K562 (cell line): ENCODE data around the gene TMEM69. TPM values are rescaled to one million over a fixed set of nuclear protein-coding genes. Genes with fewer than 3 reads are reported as not detected.
A peak's percentile ranks its signal among the peaks of the same experiment; 100 is the strongest.

Experiments used
- CBFA2T3 ChIP-seq: fragments of 450-650 bp; IDR thresholded peaks from 2 replicates; pipeline ENCODE4 v1.6.1; 2017
- DIDO1 ChIP-seq: fragments of 450-650 bp; IDR thresholded peaks from 2 replicates; pipeline ENCODE4 v1.6.1; 2016; ENCODE audit warnings: low read depth, missing biosample characterization, missing genetic modification characterization
- NELFE ChIP-seq: IDR thresholded peaks from 2 replicates; pipeline ENCODE4 v1.6.1; 2011; ENCODE audit warnings: mild to moderate bottlenecking; ENCODE audit not compliant: insufficient read depth, insufficient read length
- SRSF7 ChIP-seq: fragments of 200-400 bp; formaldehyde crosslinking; optimal IDR thresholded peaks from 2 replicates; pipeline ENCODE3; 2017; ENCODE audit warnings: mild to moderate bottlenecking, low read depth, low read length
- TAF9B ChIP-seq: fragments of 450-650 bp; IDR thresholded peaks from 2 replicates; pipeline ENCODE4 v1.6.1; 2018; ENCODE audit warnings: mild to moderate bottlenecking; ENCODE audit not compliant: partially characterized antibody
- TCF7 ChIP-seq: sonication (generic); IDR thresholded peaks from 2 replicates; pipeline ENCODE4 v1.6.1; 2016; ENCODE audit warnings: antibody characterized with exemption, borderline replicate concordance
- TRIM24 ChIP-seq, 2 experiments: fragments of 450-650 bp; IDR thresholded peaks; 2 replicates each; pipeline ENCODE4 v1.6.1; 2016
- ZBTB8A ChIP-seq: fragments of 450-650 bp; IDR thresholded peaks from 2 replicates; pipeline ENCODE4 v1.6.1; 2018; ENCODE audit warnings: mild to moderate bottlenecking, moderate library complexity; ENCODE audit not compliant: partially characterized antibody
- ZC3H11A ChIP-seq: IDR thresholded peaks from 2 replicates; pipeline ENCODE4 v1.6.1; 2012; ENCODE audit warnings: low read depth, low read length, improper control_type of control experiment
- ZFP30 ChIP-seq: fragments of 250-450 bp; sonication (Bioruptor Pico); IDR thresholded peaks from 2 replicates; pipeline ENCODE4 v1.8.0; 2022; ENCODE audit warnings: moderate library complexity, mild to moderate bottlenecking, inconsistent platforms, borderline replicate concordance
- ZNF445 ChIP-seq: fragments of 250-450 bp; sonication (Bioruptor Pico); IDR thresholded peaks from 2 replicates; pipeline ENCODE4 v1.4.0; 2020; ENCODE audit warnings: low read depth, mild to moderate bottlenecking, moderate library complexity
- polyA plus RNA-seq, 8 experiments: library from polyadenylated mRNA; depleted of rRNA in 4 of 8; stranded (reverse) in 5 of 8; unstranded in 3 of 8; fragments of >200 nt; fragmentation: Nextera tagmentation in 2 of 8; fragmentation: Illumina TruSeq in 1 of 8; extraction: Ambion mirVana in 2 of 8; extraction: Trizol in 1 of 8; gene quantifications; 2 replicates each; pipeline versions ENCODE4 v1.2.1 to v1.2.3, GENCODE V29; 2011 to 2014; ENCODE audit warnings: inconsistent platforms in 1 of 8, missing spikeins in 1 of 8
- total RNA-seq, 7 experiments: library from RNA; depleted of rRNA in 6 of 7; stranded (reverse); fragments of >200 nt in 6 of 7; fragmentation: Illumina TruSeq in 2 of 7; extraction: Trizol in 2 of 7; gene quantifications; 2 replicates each; pipeline versions ENCODE4 v1.2.1 to v1.2.3, GENCODE V29; 2011 to 2021; ENCODE audit warnings: low replicate concordance in 1 of 7
- TF ChIP-seq, protein P1 (sequence below): sonication (generic); formaldehyde crosslinking; IDR thresholded peaks from 2 replicates; pipeline ENCODE4 v1.4.0; 2020; ENCODE audit warnings: mild to moderate bottlenecking, missing genetic modification reagents
- TF ChIP-seq, protein P2 (sequence below): sonication (generic); formaldehyde crosslinking; IDR thresholded peaks from 2 replicates; pipeline ENCODE4 v1.8.0; 2022; ENCODE audit warnings: mild to moderate bottlenecking, missing genetic modification reagents
- TF ChIP-seq, protein P3 (sequence below): fragments of 250-450 bp; sonication (Bioruptor Pico); IDR thresholded peaks from 2 replicates; pipeline ENCODE4 v1.5.0; 2021
- TF ChIP-seq, protein P4 (sequence below), 2 experiments: fragments of 450-650 bp; IDR thresholded peaks; 2 replicates each; pipeline ENCODE4 v1.6.1; 2016; ENCODE audit warnings: mild to moderate bottlenecking in 2 of 2, borderline replicate concordance in 1 of 2, low read depth in 1 of 2, moderate library complexity in 1 of 2

The TMEM69 gene
- total and polyA plus RNA-seq, 9 of the 15 experiments (the other 6 are each of a cell fraction or from before 2014, with no cell fraction given) = 47.3 to 248 (median 103) TPM

DNA sequence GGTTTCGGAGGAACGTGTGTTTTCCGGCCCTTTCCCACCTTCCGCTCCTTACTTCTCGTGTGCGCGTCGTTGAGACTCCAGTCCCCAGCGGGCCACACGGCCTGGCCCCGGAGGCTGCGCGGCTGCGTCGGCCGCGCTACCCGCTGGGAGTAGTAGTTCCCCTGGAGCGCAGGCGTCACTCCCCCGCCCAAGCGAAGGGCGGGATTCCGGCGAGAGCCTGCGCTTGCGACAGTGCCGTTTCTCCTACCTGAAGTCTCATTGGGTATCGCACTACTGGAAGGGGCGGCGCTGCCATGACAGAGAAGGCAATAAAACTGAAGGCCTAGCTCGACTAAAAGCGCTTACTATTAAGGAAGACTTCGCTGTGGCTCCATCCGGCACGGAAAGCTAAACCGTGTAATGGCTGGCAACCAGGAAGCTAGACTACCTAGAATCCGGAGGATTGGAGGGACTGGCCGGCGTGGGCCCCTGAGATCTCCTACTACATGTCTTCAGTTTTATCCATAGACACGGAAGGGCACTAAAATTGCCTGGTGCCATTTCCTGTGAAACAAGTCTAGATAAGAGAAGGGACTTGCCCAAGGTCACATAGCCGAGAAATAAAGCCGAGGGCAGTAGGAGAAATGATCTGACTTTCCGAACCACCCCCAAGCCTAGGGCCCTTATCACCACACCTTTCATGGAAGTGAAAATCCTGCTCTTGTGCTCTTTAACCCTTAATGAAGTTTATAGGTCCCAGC lies 797 bp upstream of the TMEM69 start (continued):
- TF ChIP-seq, protein P1, sequence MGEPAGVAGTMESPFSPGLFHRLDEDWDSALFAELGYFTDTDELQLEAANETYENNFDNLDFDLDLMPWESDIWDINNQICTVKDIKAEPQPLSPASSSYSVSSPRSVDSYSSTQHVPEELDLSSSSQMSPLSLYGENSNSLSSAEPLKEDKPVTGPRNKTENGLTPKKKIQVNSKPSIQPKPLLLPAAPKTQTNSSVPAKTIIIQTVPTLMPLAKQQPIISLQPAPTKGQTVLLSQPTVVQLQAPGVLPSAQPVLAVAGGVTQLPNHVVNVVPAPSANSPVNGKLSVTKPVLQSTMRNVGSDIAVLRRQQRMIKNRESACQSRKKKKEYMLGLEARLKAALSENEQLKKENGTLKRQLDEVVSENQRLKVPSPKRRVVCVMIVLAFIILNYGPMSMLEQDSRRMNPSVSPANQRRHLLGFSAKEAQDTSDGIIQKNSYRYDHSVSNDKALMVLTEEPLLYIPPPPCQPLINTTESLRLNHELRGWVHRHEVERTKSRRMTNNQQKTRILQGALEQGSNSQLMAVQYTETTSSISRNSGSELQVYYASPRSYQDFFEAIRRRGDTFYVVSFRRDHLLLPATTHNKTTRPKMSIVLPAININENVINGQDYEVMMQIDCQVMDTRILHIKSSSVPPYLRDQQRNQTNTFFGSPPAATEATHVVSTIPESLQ (CRISPR knock-in tag) = peak; percentile 86
- TF ChIP-seq ZC3H11A (no peak), TCF7 (no peak), NELFE (no peak), TAF9B (peak; percentile 70), SRSF7 (no peak), ZFP30 (CRISPR knock-in tag) (no peak), DIDO1 (tag) (no peak; the same call in 1 of the 2 replicates), TRIM24 (IDR thresholded peaks at IDR 0.05) (no peak), ZNF445 (no peak), CBFA2T3 (no peak), ZBTB8A (no peak)
- TF ChIP-seq, protein P2, sequence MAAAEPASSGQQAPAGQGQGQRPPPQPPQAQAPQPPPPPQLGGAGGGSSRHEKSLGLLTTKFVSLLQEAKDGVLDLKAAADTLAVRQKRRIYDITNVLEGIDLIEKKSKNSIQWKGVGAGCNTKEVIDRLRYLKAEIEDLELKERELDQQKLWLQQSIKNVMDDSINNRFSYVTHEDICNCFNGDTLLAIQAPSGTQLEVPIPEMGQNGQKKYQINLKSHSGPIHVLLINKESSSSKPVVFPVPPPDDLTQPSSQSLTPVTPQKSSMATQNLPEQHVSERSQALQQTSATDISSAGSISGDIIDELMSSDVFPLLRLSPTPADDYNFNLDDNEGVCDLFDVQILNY (CRISPR knock-in tag) = no peak
- TF ChIP-seq, protein P3, sequence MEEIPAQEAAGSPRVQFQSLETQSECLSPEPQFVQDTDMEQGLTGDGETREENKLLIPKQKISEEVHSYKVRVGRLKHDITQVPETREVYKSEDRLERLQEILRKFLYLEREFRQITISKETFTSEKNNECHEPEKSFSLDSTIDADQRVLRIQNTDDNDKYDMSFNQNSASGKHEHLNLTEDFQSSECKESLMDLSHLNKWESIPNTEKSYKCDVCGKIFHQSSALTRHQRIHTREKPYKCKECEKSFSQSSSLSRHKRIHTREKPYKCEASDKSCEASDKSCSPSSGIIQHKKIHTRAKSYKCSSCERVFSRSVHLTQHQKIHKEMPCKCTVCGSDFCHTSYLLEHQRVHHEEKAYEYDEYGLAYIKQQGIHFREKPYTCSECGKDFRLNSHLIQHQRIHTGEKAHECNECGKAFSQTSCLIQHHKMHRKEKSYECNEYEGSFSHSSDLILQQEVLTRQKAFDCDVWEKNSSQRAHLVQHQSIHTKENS = no peak
- TF ChIP-seq, protein P4, sequence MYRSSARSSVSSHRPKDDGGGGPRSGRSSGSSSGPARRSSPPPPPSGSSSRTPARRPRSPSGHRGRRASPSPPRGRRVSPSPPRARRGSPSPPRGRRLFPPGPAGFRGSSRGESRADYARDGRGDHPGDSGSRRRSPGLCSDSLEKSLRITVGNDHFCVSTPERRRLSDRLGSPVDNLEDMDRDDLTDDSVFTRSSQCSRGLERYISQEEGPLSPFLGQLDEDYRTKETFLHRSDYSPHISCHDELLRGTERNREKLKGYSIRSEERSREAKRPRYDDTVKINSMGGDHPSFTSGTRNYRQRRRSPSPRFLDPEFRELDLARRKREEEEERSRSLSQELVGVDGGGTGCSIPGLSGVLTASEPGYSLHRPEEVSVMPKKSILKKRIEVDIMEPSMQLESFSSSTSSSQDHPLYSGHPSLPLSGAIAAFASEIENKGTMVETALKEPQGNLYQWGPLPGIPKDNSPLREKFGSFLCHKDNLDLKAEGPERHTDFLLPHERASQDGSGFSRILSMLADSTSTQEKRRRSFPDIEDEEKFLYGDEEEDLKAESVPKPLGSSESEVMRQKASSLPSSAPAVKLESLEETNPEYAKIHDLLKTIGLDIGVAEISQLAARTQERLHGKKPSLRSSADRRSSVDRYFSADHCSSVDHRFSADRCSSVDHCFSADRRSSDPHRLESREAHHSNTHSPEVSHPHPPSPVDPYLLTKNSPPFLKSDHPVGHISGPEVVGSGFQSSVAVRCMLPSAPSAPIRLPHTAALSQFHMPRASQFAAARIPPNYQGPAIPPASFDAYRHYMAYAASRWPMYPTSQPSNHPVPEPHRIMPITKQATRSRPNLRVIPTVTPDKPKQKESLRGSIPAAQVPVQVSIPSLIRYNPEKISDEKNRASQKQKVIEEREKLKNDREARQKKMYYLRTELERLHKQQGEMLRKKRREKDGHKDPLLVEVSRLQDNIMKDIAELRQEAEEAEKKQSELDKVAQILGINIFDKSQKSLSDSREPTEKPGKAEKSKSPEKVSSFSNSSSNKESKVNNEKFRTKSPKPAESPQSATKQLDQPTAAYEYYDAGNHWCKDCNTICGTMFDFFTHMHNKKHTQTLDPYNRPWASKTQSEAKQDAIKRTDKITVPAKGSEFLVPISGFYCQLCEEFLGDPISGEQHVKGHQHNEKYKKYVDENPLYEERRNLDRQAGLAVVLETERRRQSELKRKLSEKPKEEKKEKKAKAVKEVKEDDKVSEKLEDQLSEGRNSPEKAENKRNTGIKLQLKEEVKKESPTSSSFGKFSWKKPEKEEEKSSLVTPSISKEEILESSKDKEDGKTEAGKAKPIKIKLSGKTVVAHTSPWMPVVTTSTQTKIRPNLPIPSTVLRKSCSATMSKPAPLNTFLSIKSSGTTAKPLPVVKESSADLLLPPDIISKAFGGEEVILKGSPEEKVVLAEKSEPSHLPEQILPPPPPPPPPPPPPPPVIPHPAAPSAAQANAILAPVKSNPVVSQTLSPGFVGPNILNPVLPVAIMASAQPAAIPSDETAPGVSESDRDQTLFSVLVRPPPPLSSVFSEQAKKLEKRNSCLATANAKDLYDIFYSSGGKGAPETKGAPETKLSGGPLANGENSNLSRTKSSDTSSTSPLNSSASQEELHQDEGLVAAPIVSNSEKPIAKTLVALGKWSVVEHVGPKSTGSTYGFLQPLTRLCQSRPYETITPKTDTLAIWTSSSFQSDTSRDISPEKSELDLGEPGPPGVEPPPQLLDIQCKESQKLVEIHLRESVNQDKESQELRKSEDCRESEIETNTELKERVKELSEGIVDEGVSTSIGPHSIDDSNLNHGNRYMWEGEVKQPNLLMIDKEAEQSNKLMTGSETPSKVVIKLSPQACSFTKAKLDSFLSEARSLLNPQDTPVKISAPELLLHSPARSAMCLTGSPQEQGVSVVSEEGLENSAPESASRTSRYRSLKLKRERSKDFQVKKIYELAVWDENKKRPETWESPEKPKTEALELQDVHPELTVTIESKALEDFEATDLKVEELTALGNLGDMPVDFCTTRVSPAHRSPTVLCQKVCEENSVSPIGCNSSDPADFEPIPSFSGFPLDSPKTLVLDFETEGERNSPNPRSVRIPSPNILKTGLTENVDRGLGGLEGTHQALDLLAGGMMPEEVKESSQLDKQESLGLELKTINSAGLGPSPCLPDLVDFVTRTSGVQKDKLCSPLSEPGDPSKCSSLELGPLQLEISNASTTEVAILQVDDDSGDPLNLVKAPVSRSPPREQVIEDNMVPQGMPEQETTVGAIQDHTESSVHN (IDR thresholded peaks at IDR 0.05; ENCODE audit: borderline replicate concordance in 1 of 2, low read depth in 1 of 2) = no peak
